Large intestine (tissue), 1 donor: Measurements from ENCODE around the gene CRBN. TPM values are rescaled to one million over a fixed set of nuclear protein-coding genes. Genes with fewer than 3 reads are reported as not detected.

ENCODE experiments used
- polyA plus RNA-seq: library from polyadenylated mRNA; unstranded; fragments of 120-200 nt; gene quantifications from one replicate; pipeline ENCODE4 v1.2.1, GENCODE V29; 2013

CRBN gene
- polyA plus RNA-seq, 1 donor = 49.0 TPM

Other genes starting within 250 kb of the CRBN start
- 0.28 TPM for gene IL5RA, start 69.3 kb downstream of the CRBN start, polyA plus RNA-seq
- gene TRNT1, start 52.8 kb downstream of the CRBN start, polyA plus RNA-seq = 25.5 TPM